MM.1S (cell line): ENCODE measurements around the gene TRIM59.

Source experiments
- EZH2 ChIP-seq: fragments of 300-600 bp; sonication (generic); optimal IDR thresholded peaks from 2 replicates; pipeline ENCODE3; 2017; ENCODE audit warnings: low read depth, mild to moderate bottlenecking, antibody characterized with exemption, low read length, mixed read lengths
- EZH2phosphoT487 ChIP-seq: fragments of 300-600 bp; sonication (generic); IDR thresholded peaks from 2 replicates; pipeline ENCODE4 v1.6.1; 2018; ENCODE audit warnings: antibody characterized with exemption, low read length
- TF ChIP-seq, protein P1 (sequence below): fragments of 300-600 bp; sonication (generic); IDR thresholded peaks from 2 replicates; pipeline ENCODE4 v1.5.1; 2016; ENCODE audit warnings: antibody characterized with exemption, low read length, mixed read lengths

- TF ChIP-seq, protein P1, sequence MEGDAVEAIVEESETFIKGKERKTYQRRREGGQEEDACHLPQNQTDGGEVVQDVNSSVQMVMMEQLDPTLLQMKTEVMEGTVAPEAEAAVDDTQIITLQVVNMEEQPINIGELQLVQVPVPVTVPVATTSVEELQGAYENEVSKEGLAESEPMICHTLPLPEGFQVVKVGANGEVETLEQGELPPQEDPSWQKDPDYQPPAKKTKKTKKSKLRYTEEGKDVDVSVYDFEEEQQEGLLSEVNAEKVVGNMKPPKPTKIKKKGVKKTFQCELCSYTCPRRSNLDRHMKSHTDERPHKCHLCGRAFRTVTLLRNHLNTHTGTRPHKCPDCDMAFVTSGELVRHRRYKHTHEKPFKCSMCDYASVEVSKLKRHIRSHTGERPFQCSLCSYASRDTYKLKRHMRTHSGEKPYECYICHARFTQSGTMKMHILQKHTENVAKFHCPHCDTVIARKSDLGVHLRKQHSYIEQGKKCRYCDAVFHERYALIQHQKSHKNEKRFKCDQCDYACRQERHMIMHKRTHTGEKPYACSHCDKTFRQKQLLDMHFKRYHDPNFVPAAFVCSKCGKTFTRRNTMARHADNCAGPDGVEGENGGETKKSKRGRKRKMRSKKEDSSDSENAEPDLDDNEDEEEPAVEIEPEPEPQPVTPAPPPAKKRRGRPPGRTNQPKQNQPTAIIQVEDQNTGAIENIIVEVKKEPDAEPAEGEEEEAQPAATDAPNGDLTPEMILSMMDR, result no peak
- no peak for TF ChIP-seq EZH2phosphoT487
- TF ChIP-seq EZH2, result no peak
These were observed 28.2 kb upstream of the TRIM59 start for GRCh38 chr3:160477750-160478149.
